ENCODE data around the gene BRD2. TPM values are rescaled to one million over a fixed set of nuclear protein-coding genes. Genes with fewer than 3 reads are reported as not detected.

BRD2 gene
- total RNA-seq, 4 donors from 2014 or later = 130 to 150 (median 136) TPM

GRCh38 chr6:33023536-33023935 is 55.1 kb downstream of the BRD2 start:
- H3K27ac ChIP-seq = no peak overlapping the region
- peaks cover 0 to 26% (median 18%) of the 10 kb centered on the region in 4 donors for H3K4me1 ChIP-seq
- WGBS, 2 donors = 57 to 64% methylated on average over 3 of the region's 3 CpGs
- no peak for TF ChIP-seq EP300 (IDR thresholded peaks at IDR 0.05)
- TF ChIP-seq CTCF (IDR thresholded peaks at IDR 0.05) = no peak
- TF ChIP-seq POLR2A (IDR thresholded peaks at IDR 0.05) = no peak
- no peak overlapping the region for H3K4me3 ChIP-seq
- DNase-seq (ENCODE audit: low spot score in 2 of 2) = no peak
- H3K27me3 ChIP-seq = no peaks in the 10 kb centered on the region
- no peaks in the 10 kb centered on the region for H3K36me3 ChIP-seq
- H3K9me3 ChIP-seq = no peaks in the 10 kb centered on the region

- peaks cover 0 to 28% (median 13%) of the 10 kb centered on the region in 4 donors for H3K4me1 ChIP-seq
- H3K27me3 ChIP-seq = no peaks in the 10 kb centered on the region
- no peaks in the 10 kb centered on the region for H3K9me3 ChIP-seq
- no peak for TF ChIP-seq POLR2A (IDR thresholded peaks at IDR 0.05)
- TF ChIP-seq EP300 (IDR thresholded peaks at IDR 0.05) = no peak
- TF ChIP-seq CTCF (IDR thresholded peaks at IDR 0.05) = no peak
- H3K36me3 ChIP-seq = no peaks in the 10 kb centered on the region
- no peak overlapping the region for H3K4me3 ChIP-seq
- H3K27ac ChIP-seq = no peak overlapping the region
- no peak for DNase-seq (ENCODE audit: low spot score in 2 of 2)
These were observed 56.1 kb downstream of the BRD2 start for GRCh38 chr6:33024521-33024920.

- no peak for TF ChIP-seq EP300 (IDR thresholded peaks at IDR 0.05)
- no peak for TF ChIP-seq POLR2A (IDR thresholded peaks at IDR 0.05)
- TF ChIP-seq CTCF (IDR thresholded peaks at IDR 0.05) = no peak
- WGBS, 2 donors = 14 to 21% methylated on average over 1 of the region's 1 CpG
- peaks cover 0 to 20% (median 9%) of the 10 kb centered on the region in 4 donors for H3K4me1 ChIP-seq
- DNase-seq (ENCODE audit: low spot score in 2 of 2) = no peak
- H3K4me3 ChIP-seq = no peak overlapping the region
- H3K27ac ChIP-seq = peak overlapping the region in 3 of 4 donors; percentile 79 to 90 (median 81)
- H3K36me3 ChIP-seq = no peaks in the 10 kb centered on the region
- H3K9me3 ChIP-seq = no peaks in the 10 kb centered on the region
- no peaks in the 10 kb centered on the region for H3K27me3 ChIP-seq
These were observed 59.9 kb downstream of the BRD2 start for GRCh38 chr6:33028220-33028849.

- WGBS, 2 donors = 58 to 61% methylated on average over 6 of the region's 6 CpGs
- no peaks in the 10 kb centered on the region for H3K27me3 ChIP-seq
- DNase-seq (ENCODE audit: low spot score in 2 of 2) = peak in 1 of 2 donors; percentile 47
- TF ChIP-seq EP300 (IDR thresholded peaks at IDR 0.05) = peak in 1 of 2 donors; percentile 17
- peak; percentile 26 to 42 for TF ChIP-seq POLR2A (IDR thresholded peaks at IDR 0.05)
- no peak for TF ChIP-seq CTCF (IDR thresholded peaks at IDR 0.05)
- no peaks in the 10 kb centered on the region for H3K9me3 ChIP-seq
- no peaks in the 10 kb centered on the region for H3K36me3 ChIP-seq
- peaks cover 0 to 20% (median 9%) of the 10 kb centered on the region in 4 donors for H3K4me1 ChIP-seq
- peak overlapping the region; percentile 27 to 90 (median 80) for H3K27ac ChIP-seq
- H3K4me3 ChIP-seq = no peak overlapping the region
These were observed 61.2 kb downstream of the BRD2 start for GRCh38 chr6:33029328-33030184.

- peaks cover 0 to 5% (median 0%) of the 10 kb centered on the region in 4 donors for H3K9me3 ChIP-seq
- no peaks in the 10 kb centered on the region for H3K27me3 ChIP-seq
- TF ChIP-seq POLR2A (IDR thresholded peaks at IDR 0.05) (no peak), EP300 (IDR thresholded peaks at IDR 0.05) (no peak), CTCF (IDR thresholded peaks at IDR 0.05) (no peak)
- peaks cover 0 to 20% (median 9%) of the 10 kb centered on the region in 4 donors for H3K4me1 ChIP-seq
- no peak for DNase-seq (ENCODE audit: low spot score in 2 of 2)
- WGBS, 2 donors = 46 to 59% methylated on average over 3 of the region's 3 CpGs
- no peak overlapping the region for H3K4me3 ChIP-seq
- H3K36me3 ChIP-seq = no peaks in the 10 kb centered on the region
- peak overlapping the region; percentile 27 to 90 (median 80) for H3K27ac ChIP-seq
These were observed 61.9 kb downstream of the BRD2 start for GRCh38 chr6:33030245-33030644.
